ENCODE data around the gene NCBP2L.
"Not testable (repeated sequence)": the region's sequence is repeated elsewhere in the genome, so short reads cannot be mapped to it uniquely, and the experiment has no call there.

Gene NCBP2L

DNA sequence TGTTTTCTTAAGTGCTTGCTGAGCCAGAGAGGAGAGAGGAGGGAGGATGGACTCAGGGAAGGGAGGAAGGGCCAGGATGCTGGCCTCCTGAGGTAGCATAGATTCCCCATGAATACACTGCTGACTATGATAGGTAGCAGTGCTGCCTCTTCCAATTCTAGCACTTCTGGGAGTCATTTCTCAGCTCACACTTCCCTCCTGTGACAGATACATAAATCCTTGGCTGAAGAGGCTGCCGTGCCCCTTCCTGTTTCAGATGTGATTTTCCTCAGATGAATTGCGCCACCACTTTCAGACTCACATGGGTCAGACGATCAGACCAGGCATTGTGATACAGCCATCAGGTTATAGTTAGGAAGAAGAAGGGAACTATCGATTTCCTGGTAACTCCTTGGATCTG is 24.3 kb upstream of the NCBP2L start:
- no peak for DNase-seq

DNA sequence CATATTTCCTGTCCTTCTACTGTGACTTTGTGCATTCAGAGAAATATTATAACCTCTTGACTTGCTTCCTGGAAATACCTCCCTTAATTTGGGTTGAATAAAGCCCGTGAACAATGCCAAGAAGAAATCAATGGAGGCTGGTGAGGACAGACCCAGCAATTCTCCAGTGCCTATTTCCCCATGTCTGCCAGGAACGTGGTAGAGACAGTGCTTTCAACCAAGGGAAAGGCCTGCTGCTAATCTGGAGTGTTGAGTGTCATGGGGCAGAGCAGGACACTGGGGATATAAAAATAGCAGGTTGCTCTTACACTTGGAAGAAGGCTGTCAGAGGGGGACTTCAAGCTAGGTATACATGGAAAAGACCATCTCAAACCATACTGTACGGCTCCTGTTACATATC is 21.8 kb upstream of the NCBP2L start:
- DNase-seq: no peak

DNA sequence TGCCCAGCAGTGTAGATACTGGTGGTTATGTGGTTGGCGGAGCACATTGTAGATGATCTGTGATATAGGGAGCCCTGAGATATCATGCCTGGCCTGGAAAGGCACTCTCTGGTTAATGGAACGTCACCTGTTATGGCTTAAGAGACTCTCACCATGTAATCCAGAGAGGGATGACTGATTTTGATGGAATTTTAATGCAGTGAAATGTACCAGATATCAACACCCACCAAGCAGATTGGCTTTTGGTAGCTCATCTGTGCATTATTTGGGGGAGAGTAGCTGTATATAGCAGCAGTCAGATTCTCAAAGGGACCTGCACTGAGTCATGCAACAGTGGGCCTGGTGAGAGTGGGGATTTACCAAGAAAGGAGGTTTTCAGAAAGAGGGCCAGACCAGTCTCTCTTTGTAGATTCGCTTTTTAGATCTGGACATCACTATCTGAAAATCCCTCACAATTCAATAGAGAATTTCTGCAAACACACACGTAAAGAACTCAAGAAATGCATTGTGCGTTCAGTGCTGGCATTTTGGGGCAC is 19.2 kb upstream of the NCBP2L start:
- DNase-seq: no peak

DNA sequence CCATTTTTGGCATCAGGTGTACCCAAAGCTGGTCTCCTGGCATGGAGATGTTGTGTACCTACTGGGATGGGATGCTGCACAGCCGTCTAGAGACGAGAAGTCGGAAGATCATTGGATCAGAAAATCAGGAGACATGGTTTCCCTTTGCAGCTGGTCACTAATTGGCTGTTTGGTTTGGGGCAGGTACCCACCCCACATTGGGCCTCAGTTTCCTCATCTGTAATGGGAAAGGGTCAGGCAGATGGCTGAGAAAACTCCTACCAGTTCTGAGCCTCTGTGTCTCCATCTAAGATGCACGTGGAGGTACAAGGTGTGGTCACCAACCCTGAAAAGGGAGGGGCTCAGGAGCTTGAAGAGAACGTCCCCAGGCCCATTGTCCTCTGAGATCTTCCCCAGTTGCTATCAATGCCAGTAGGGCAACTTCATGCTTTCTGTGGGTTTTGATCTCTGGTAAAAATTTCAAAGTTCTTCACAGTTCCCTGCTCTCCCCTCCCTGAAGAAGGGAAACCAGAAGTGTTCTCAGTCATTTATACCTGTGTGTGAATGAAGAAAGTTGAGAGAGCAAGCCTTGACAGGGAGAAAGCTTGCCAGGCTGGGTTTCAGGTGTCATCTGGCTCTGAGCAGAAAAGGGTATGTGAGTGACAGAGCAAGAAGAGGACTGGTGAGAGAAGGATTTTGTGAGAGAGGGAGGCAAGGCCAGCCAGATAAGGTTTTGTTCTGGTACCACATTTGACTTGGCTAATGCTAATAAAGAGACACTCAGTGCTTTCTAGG is 17.0 kb upstream of the NCBP2L start:
- DNase-seq: no peak

DNA sequence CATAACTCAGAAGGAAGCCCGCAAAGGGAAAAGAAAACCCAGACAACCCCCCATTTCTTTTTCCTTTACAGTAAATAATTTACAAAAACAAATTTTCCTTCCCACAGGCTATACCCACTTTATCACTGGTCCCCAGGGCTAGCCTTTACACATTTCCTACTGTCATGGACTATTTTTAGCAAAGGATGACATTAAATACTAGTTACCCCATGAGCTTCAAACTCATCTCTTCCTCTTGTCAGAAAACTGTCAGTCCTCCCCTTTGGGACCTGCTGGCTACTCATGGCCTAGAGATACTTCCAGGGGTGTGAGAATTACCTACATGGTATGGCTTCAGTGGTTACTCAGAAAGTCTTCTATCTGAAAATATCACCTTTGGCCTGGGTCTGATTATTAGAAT is 13.9 kb upstream of the NCBP2L start:
- DNase-seq: no peak

DNA sequence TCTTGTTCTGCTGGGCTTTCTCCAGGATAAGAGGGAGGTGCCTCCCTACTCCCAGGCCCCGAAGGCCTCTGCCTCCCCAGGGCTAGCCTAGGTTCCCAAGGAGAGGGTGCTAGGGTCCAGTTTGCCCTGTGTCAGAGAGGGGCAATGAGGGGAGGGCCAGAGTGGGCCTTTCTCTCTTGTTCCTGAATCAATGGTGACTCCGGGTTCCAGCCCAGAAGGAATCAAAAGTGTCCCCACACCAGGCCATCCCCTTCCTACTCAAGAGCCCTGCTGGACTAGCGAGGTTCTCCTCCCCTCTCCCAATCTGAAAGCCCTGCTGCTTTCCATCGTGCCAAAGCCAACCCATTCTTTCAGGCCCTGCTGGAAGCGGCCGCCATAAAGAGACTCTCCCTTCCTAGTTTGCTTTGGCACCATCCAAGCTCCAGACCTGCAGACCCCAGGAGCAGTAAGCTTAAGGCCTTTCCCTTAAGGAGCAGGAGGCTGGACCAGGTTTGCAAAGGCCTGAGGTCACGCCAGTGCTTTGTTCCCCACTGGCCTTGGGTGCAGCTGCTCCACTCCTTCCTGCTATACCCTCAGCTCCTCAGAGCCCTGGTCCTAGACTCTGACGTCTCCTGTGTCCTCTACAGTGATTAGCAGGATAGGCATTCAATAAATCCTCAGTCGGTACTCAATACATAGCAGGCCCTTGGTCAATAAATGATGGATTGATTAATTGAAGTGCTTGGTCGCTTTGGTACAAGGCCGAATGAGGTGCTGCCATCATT is 12.5 kb upstream of the NCBP2L start:
- no peak for DNase-seq

DNA sequence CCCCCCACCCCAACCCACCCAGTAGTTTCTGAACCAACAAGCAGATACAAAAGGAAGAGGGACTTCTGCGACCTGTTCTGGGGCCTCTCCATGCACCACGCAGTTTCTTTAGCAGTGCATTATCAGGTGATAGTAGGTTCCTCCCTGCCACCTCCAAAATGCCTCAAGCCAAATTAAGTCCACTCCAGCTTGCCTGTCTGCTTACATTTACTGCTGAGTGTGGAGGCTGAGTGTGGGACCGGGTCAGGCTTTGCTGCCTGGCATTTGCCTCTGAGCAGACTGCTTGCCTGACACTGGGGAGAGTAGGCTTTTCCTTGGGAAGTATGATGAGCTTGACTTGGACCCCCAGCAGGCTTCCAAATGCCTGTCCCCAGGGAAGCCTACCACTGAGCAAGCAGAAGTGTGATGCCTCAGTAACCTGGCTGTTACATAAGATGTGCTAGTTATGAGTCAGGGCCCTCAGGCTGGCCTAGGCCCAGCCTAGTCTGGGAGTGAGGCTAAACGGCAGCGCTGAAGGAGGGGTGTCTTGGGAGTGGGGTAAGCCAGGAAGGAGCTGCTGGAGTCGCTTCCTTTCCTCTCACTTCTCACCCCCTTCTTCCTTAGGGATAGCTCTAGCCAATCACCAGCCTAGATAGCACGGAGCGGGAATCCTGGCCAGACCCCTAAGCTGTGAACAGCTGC is 10.9 kb upstream of the NCBP2L start:
- DNase-seq: no peak

DNA sequence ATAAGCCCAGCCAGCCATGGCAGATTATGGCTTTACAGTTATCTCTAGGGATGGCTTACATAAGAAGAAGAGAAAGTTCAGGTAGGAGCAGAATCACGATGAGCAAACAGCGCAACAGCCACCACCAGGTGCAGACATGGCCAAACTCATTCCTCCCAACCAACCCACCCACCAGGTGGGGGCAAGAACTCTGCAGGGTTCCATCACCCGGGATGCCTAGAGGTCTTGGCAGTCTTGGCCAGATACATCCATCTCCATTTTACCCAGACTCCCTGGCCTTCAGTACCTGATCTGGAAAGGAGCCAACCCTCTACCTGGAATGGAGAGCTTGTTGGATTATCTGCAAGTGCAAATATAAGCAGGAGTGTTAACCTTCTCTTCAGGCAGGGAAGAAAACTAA is 9.5 kb upstream of the NCBP2L start:
- no peak for DNase-seq

DNA sequence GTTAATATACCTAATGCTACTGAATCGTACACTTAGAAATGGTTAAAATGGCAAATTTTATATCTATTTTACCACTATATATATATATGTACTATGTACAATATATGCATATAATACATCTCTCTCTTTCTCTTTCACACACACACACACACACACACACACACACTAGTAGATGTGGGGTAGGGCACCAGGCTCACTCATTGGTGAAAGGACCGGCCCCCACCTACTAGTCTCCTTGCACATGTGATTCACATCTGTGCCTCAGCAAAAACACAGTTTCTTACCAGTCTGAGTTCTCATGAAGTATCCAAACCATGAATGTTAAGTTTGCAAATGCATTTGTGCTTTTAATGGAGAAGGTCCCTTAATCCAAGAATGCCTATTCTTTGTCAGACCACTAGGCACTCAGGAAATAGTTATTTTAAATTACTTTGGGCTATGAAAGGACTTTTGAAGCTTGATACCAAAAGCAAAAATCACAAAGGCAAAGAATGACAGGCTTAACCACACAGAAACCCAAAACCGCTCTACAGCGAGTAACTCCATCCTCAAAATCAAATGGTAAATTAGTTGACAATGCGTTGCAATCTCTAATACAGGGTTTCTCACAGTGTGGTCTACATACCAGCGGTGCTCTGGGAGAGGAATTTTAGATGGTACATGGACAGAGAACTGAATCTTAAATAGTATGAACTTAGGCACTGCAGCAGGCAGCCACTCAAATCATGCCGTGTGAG is 7.8 kb upstream of the NCBP2L start:
- DNase-seq: no peak

DNA sequence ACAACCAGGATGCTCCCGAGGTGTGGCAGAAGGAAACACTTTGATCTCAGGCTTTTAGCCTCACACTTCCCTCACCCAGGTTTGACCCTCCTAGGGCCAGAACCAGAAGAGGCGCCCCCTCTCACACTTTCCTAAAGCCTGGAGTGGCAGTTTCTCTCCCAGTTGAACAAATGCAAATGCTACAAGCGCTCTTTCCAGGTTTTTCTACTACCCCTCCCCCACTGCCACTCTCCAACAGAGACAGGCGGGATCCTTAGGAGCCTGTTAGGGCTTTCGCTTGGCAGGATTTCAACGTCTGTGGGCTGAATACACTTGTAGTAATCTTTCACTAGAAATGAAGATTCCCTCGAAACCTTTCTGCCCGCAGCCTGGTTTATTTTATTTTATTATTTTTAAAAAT is 4.3 kb upstream of the NCBP2L start:
- DNase-seq: no peak

DNA sequence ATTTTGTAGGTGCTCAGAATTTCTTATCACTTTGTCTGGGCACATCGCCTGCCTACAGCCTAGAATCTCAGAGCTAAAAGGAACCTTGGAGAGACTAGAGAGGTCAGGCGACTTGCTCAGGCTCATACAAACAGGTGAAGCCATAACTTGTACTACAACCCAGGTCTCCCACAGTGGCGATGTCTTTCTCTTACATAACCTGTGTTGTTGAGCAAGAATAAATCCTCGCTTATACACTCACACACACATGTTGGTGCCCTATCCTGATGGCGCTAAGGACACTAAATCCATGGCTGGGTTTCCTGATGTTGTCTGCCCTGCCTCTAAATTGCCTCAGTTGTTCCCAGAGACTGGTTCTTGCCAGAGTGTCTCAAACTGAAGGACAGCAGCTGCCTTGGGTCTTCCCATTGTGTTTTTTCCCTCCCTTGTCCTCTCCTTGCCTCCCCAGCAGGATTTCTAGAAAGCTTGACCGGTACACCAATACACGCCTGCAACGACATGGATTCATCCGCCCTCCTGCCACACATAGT is 3.6 kb upstream of the NCBP2L start:
- no peak for DNase-seq

DNA sequence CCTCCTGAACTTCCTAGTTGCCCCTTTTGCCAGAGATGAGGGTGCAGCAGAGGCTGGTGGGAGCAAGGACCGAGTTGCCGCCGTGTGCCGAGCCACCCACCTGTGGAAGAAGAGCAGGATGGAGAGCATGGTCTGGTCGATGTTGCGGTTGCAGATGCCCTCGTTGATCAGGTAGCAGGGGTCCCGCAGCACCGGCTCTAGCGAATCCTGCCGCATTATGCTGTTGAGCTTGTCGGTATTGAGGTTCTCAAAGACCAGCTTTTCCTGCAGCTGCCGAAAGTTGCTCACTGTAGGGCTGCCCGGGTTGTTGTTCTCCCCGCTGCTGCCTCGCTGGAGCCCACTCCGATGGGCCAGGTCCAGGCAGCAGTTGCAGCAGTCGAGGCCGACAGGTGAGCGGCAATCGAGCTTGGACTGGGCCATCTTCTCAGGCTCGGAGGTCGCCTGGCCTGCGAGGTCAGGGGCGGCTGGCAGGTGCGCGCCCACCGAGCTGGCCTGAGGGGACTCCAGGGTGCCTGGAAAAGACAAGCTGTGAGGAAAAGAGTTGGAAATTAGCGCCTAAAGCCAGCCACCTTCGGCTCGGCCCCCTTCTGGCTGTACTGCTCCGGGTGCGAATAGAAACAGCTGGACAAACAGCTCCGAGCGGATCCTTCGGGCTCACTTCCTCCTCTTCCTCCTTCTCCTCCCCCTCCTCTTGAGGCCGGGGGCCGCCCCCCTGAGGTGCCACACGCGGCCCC is 2.4 kb upstream of the NCBP2L start:
- no peak for DNase-seq

DNA sequence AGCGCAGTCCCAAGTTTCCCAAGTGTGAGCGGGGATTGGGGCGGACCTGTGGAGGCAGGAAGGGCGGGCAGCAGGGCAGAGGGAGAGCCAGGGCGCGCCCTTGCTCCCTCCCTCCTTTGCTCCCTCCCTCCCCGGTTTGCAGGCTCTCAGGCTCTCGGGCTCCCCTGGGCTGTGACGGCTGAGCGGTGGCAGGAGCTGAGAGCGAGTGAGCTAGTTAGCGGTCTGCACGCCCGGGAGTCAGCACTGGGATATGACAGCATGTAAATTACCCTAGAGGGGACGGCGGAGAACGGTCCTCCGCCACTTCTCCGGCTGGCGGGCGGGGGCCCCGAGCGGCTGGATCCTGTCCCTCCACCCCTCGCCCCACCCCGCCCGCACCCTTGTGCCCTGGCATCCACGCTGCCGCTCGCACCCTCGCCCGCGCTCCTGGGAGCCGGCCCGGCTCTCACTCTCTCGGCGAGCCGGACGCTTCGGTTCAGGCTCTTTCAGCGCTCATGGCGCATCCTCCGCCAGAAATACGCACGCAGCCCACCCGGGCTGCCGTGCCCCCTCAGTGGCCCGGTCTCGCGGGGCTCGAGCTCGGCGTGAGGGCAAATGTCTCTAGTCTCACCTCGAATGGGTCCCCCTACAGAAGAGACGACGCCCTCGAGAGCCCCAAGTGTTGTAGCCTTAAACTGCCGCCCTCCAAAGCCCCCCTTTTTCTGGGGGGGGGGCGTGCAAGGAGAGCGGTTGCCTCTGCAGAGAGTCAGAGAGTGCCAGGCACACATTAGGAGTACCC is 1.6 kb upstream of the NCBP2L start, which contains the start of gene TSC22D3:
TSS of gene TSC22D3 (minus strand) at position 54 of the 778 bp plus-strand sequence. CDS start 368 bp downstream, outside the sequence.
- peak; percentile 60 for DNase-seq

DNA sequence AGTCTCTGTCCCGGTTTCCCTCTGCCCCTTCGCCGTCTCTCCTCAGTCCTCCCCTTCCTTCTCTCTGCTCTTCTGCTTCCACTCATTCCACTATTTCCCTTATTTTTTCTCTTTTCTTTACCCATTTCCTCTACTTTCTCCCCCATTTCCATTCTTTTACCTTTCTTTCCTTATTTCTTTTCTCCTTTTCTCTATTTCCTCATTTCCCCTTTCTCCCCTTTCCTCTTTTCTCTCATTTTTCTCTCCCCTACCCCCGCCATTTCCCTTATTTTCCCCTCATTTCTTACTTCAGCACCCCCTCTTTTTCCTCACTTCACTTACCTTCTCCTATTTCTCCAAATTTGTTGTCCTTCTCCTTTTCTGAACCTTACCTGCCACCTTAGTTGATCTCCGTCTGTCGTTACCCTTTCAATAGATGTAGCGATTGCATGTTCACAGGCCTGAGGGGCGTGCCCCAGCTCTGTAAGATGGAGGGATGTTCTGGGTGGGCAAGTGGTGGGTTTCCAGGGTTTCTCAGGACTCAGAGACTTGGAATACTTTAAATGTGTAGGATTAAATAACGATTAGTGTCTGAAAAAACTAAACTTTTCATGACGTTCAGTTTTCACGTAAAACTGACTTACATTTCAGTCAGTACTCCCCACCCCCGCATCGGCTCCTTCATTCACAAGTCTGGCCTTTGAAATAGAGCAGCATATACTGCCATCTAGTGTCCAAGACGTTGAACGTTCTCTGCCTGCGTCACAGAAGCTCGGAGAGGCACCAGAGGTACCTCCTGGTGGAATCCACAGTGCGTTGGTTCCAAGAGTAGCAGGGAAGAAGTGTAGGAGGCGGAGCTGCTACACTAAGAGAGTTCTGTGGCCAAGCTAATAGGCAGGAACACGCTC is 641 bp upstream of the NCBP2L start:
- peak; percentile 87 for DNase-seq

DNA sequence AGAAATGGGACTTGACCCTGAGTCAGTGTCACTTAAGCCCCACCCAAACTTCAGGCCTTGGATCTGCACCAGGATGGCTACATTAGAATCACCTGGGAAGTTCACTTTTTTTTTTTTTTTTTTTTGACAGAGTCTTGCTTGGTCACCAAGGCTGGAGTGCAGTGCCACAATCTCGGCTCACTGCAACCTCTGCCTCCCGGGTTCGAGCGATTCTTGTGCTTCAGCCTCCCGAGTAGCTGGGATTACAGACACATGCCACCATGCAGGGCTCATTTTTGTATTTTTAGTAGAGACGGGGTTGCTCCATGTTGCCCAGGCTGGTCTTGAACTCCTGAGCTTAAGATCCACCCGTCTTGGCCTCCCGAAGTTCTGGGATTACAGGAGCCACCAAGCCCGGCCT is 3.0 kb downstream of the NCBP2L start:
- no peak for DNase-seq

DNA sequence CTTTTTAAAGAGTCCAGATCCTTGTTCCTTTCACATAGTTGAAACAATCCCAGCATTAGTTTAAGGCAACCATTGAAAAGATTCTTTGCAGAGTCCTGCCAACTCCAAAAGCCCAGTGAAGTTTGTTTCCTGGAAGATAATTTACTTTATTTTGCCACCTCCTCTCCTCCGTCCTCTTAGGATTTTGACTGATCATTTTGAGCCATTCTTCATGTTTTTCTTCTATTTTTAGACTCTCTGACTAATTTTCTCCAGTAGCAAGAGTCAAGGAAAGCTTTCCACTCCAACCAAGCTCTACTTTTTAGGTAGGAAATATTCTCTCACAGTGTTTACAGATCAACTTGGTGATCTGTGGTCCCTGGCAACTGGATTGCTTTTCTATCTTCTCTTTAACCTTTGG is 10.3 kb downstream of the NCBP2L start:
- no peak for DNase-seq

DNA sequence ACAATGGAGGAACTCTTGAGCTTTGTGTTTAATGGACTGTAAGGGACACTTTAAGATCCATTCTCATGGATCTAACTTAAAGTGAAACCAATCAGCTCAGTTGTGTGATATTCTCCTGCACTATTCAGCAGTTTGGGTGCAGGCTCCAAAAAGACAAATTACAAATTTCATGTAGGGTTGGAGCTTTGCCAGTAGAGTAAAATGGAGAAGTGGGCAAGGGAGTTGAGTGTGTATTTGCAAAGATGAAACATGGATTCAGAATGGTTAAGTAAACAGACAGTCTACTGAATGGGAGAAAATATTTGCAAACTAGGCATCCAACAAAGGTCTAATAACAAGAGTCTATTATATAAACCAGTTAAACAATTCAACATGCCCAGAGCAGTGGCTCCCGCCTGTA is 26.9 kb downstream of the NCBP2L start:
- DNase-seq: no peak

DNA sequence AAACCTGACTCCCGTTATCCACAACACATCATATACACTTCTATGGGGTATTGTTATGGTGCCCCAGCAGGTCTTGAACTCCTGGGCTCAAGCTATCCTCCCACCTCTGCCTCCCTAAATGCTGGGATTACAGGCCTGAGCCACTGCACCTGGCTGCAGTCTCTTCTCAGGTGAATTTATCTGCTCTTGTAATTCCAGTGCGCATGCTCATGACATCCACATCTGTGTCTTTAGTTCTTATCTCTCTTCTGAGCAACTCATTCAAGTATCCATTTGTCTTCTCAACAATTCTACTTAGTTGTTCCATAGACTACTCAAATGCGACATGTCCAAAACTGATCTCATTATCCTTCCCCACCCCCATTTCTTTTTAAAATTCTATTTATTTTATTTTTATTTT is 27.6 kb downstream of the NCBP2L start:
- no peak for DNase-seq

DNA sequence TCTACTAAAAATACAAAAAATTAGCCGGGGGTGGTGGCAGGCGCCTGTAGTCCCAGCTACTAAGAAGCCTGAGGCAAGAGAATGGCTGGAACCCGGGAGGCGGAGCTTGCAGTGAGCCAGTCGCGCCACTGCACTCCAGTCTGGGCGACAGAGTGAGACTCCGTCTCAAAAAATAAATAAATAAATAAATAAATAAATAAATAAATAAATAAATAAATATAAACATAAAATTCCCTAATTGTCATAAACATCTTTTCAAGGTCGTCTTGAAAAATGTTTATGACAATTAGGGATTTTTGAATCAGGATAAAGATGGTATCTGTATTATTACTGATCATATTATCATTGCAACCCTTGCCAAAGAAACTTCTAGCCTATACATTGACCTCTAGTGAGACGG is 32.5 kb downstream of the NCBP2L start:
- not testable (repeated sequence) for DNase-seq

Measured in CD4-positive, alpha-beta T cell treated with Interleukin-21 for 1 hour (primary cell).